Stimulated activated naive CD8-positive, alpha-beta T cell treated with anti-CD3 and anti-CD28 coated beads, Interleukin-15, Interleukin-2, amounts not matched to agents 100 ng/mL and 50 ng/mL, for 24 hours (primary cell): Measurements from ENCODE around the gene SLC2A9.
A peak's percentile ranks its signal among the peaks of the same experiment; 100 is the strongest.
"Not testable (repeated sequence)": the region's sequence is repeated elsewhere in the genome, so short reads cannot be mapped to it uniquely, and the experiment has no call there.

Experiments used
- H3K27ac Mint-ChIP-seq: one replicate; pipeline ENCODE4 v1.8.0; 2021; ENCODE audit warnings: mild to moderate bottlenecking, mixed read lengths
- H3K27me3 Mint-ChIP-seq: one replicate; pipeline ENCODE4 v1.8.0; 2021; ENCODE audit warnings: mixed read lengths
- H3K36me3 Mint-ChIP-seq: one replicate; pipeline ENCODE4 v1.8.0; 2021; ENCODE audit warnings: low read depth, mixed read lengths
- H3K4me1 Mint-ChIP-seq: one replicate; pipeline ENCODE4 v1.8.0; 2021; ENCODE audit warnings: low read depth, mixed read lengths
- H3K4me3 Mint-ChIP-seq: one replicate; pipeline ENCODE4 v1.8.0; 2021; ENCODE audit warnings: mild to moderate bottlenecking, mixed read lengths
- H3K9me3 Mint-ChIP-seq: one replicate; pipeline ENCODE4 v1.8.0; 2021; ENCODE audit warnings: mixed read lengths

The SLC2A9 gene

DNA sequence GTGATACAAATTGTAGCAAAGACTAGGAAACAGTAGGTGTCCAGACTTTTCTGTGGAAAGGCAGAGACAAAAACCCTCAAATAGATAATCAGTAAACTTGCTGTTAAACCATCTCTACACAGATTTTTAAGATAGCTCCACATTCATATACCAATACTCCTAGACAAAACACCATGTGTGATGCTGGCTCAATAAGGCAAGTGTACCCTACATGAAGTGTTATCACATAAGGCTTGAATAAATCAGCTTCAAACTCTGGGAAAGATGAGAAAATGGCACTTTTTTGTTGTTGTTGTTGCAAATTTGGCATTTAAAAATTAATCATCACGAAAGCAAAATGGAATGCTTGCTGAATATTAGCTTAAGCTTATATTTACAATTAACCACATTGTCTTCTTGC, 194.7 kb downstream of the SLC2A9 start:
- H3K4me3 Mint-ChIP-seq, result no peak overlapping the region
- no peaks in the 10 kb centered on the region for H3K9me3 Mint-ChIP-seq
- peaks cover 12% of the 10 kb centered on the region for H3K4me1 Mint-ChIP-seq
- no peaks in the 10 kb centered on the region for H3K36me3 Mint-ChIP-seq
- H3K27me3 Mint-ChIP-seq, result peaks cover 4% of the 10 kb centered on the region
- no peak overlapping the region for H3K27ac Mint-ChIP-seq

DNA sequence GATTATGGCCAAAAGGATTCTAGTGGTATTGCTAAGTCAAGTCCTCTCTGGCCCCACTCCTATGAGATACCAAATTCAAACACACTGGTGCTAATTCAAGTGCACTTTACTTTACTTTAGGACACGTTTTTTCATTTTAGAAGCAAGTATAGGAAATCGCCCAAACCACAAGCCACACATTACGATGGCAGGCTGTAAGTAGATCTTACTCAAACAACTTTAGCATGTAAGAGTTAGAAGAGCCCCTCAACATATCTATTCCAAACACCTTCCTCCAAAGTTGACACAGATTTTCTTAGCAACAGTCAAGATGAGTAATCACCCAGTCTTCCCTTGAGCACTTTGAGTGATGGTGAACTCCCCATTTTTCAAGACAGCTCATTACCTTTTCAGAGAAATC, 196.2 kb downstream of the SLC2A9 start:
- Mint-ChIP-seq H3K27ac (peak overlapping the region; percentile 7), H3K4me3 (no peak overlapping the region), H3K4me1 (peaks cover 12% of the 10 kb centered on the region), H3K36me3 (no peaks in the 10 kb centered on the region), H3K27me3 (peaks cover 4% of the 10 kb centered on the region), H3K9me3 (no peaks in the 10 kb centered on the region)

DNA sequence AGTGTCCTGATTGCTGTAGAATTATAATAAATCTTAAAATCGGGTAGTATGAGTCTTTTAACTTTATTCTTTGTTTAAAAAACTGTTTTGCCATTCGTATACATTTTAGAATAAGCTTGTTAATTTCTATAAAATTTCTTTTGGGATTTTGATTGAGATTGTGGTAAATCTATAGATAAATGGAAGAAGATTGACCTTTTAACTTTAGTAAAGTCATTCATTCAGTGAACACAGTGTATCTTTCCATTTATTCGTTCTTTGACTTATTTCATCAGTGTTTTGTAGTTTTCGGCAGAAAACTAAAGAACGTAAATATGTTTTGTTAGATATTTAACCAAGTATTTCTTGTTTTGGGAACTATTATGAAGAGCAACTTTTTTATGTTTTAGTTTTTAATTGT, 201.0 kb downstream of the SLC2A9 start:
- no peak overlapping the region for H3K4me3 Mint-ChIP-seq
- H3K36me3 Mint-ChIP-seq, result no peaks in the 10 kb centered on the region
- peaks cover 9% of the 10 kb centered on the region for H3K27me3 Mint-ChIP-seq
- H3K9me3 Mint-ChIP-seq, result no peaks in the 10 kb centered on the region
- H3K4me1 Mint-ChIP-seq, result peaks cover 8% of the 10 kb centered on the region
- H3K27ac Mint-ChIP-seq, result no peak overlapping the region

DNA sequence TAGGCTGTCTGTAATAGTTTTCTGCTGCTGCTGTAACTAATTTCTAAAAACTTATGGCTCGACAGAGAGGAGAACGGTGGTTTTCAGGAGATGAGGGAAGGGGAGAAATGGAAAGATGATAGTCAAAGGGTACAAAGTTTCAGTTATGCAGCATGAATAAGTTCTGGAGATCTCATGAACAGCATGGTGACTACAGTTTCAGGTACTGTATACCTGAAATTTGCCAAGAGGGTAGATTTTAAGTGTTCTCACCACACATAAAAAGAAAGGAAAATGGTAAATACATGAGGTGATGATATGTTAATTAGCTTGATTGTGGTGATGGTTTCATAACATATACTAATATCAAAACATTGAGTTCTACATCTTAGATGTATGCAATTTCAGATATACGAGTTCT, 205.0 kb downstream of the SLC2A9 start:
- peaks cover 12% of the 10 kb centered on the region for H3K4me1 Mint-ChIP-seq
- H3K4me3 Mint-ChIP-seq, result no peak overlapping the region
- H3K27me3 Mint-ChIP-seq, result peaks cover 21% of the 10 kb centered on the region
- H3K36me3 Mint-ChIP-seq, result no peaks in the 10 kb centered on the region
- H3K27ac Mint-ChIP-seq, result no peak overlapping the region
- no peaks in the 10 kb centered on the region for H3K9me3 Mint-ChIP-seq

DNA sequence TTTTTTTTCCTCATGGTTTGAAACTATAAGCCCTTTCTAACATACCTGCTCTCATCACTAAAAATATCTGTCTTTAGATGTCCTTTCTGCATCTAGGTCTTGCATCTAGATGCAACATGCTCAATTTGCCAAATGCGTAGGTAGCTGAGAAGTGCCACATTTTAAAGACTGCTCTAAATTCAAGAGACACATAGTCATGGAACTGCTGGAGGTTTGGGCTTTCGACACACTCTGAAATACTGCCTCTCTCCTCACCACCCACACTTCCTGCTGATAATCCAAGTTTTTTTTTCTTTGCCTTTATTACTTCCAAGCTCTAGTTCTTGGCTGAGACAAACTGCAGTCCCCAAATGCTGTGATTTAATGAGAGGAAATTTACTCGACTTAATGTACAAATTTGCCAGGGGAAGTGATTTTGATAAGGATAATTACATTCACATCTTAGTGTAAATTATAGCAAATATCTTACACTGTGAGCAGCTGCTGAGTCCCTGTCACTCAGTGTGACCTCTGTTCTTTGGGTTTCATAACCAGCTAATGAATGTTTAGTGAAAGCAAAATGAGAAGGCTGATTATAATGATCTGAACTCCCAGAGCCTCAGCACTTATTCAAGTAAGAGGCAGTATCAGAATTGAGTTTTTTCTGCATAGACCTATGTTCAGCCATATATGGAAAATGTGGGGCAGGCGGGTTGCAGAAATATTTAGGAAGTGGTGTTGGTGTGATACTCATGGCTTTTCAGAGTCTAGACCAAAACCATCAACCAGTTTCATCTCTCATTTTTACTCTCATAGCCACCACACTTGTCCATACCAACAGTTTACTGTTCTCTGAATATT, 208.6 kb downstream of the SLC2A9 start:
- H3K9me3 Mint-ChIP-seq, result no peaks in the 10 kb centered on the region
- peaks cover 12% of the 10 kb centered on the region for H3K4me1 Mint-ChIP-seq
- no peaks in the 10 kb centered on the region for H3K36me3 Mint-ChIP-seq
- H3K27ac Mint-ChIP-seq, result no peak overlapping the region
- H3K27me3 Mint-ChIP-seq, result peaks cover 21% of the 10 kb centered on the region
- no peak overlapping the region for H3K4me3 Mint-ChIP-seq

DNA sequence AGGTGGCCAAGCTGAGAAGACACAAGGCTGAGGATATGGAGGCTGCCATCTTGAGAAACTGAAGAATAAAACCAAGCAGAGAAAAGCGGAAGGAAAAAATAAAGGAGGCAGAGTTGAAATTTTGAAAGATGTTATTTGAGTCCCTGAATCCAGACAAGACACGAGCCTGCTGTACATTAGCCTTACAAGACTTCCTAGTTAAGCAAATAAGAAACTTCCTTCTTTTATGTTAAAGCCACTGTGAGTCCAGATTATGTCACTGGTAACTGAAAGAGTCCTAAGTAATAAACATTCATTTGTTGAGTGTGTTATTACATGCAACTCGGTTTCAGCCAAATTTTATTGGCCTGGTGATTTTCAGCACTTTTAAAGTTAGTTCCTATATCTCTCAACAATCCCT, 209.5 kb downstream of the SLC2A9 start:
- Mint-ChIP-seq H3K4me1 (peaks cover 12% of the 10 kb centered on the region), H3K9me3 (no peaks in the 10 kb centered on the region), H3K27ac (no peak overlapping the region), H3K36me3 (no peaks in the 10 kb centered on the region), H3K27me3 (peaks cover 21% of the 10 kb centered on the region), H3K4me3 (no peak overlapping the region)

DNA sequence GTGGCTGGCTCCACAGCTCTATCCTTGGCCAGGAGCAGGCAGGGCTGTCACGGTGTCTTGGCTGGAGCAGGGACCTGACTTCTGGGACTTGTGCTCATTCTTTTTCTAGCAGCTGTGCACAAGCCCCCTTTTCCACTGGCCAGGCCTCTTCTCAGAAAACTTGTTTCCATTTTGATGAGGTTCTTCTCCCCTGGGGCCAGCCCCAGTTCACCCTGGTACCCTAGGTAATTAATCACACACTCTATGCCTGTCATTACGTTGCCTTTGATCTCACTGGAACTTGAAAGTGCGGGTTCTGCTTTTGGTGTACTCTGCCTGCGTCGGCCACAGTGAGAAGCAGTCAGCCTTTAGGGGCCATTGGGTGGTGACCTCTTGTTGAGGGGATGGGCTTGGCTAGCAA, 213.2 kb downstream of the SLC2A9 start:
- no peaks in the 10 kb centered on the region for H3K36me3 Mint-ChIP-seq
- peaks cover 7% of the 10 kb centered on the region for H3K4me1 Mint-ChIP-seq
- no peak overlapping the region for H3K27ac Mint-ChIP-seq
- no peaks in the 10 kb centered on the region for H3K9me3 Mint-ChIP-seq
- no peak overlapping the region for H3K4me3 Mint-ChIP-seq
- H3K27me3 Mint-ChIP-seq, result peaks cover 16% of the 10 kb centered on the region

DNA sequence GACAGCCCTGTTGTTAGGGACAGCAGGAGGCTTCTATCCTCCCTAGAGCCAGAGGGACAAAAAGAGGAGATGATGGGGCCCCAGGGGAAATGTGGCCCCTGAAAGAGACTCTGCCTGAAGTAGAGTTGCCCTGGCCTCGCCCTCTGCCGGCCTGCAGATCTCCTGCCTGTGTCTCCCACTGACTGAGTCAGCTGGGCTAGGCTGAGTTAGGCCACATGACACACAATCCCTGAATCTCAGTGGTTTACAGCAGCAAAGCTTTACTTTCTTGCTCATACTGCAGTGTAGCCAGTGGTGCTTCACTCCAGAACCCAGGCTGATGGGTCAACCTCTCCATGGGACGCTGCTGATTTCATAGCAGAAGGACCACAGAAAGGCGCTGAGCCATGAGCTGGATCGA, 216.4 kb downstream of the SLC2A9 start:
- no peaks in the 10 kb centered on the region for H3K36me3 Mint-ChIP-seq

DNA sequence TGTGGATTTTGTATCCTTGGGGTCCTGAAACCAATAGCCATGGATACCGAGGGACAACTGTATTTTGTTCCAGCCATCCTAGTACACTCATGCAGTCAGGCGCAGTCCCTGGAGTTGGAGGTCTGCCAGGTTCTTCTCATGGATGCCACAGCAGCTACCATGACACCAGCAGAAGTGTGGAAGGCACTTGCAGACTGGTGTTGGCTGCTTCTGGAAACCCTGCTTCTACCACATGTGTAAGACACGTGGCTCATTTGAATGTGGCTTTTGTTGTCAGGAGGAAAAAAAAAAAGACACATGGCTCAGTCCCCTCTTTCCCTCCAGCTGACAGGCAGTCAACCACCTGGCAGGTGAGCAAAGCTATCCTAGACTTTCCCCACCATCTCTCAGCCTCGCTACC, 220.4 kb downstream of the SLC2A9 start:
- Mint-ChIP-seq H3K4me3 (no peak overlapping the region), H3K4me1 (no peaks in the 10 kb centered on the region), H3K27ac (no peak overlapping the region), H3K27me3 (peaks cover 27% of the 10 kb centered on the region), H3K36me3 (no peaks in the 10 kb centered on the region), H3K9me3 (no peaks in the 10 kb centered on the region)

More for the DNA sequence above, 216.4 kb downstream of the SLC2A9 start:
- Mint-ChIP-seq H3K9me3 (no peaks in the 10 kb centered on the region), H3K27ac (no peak overlapping the region), H3K4me1 (no peaks in the 10 kb centered on the region), H3K27me3 (peaks cover 13% of the 10 kb centered on the region), H3K4me3 (no peak overlapping the region)

DNA sequence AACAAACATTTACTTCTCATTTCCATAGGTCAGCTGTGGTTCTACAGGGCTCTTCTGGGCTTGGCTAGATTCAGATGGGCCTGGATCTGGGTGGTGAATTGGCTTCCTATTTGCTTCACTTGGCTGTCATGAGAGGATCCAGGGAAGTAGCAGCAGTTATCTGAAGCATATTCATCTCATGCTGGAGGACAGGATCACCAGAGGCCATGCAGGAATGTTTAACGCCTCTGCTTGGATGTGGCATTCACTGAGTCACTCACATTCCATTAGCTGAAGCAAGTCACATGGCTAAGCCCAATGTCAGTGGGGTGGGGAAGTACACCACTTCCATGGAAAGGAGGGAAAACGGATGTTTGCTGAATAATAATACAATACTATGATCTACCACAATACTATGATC, 224.7 kb downstream of the SLC2A9 start:
- H3K4me3 Mint-ChIP-seq, H3K4me1 Mint-ChIP-seq, H3K9me3 Mint-ChIP-seq, H3K27ac Mint-ChIP-seq, H3K36me3 Mint-ChIP-seq: not testable (repeated sequence)
- peaks cover 16% of the 10 kb centered on the region for H3K27me3 Mint-ChIP-seq

DNA sequence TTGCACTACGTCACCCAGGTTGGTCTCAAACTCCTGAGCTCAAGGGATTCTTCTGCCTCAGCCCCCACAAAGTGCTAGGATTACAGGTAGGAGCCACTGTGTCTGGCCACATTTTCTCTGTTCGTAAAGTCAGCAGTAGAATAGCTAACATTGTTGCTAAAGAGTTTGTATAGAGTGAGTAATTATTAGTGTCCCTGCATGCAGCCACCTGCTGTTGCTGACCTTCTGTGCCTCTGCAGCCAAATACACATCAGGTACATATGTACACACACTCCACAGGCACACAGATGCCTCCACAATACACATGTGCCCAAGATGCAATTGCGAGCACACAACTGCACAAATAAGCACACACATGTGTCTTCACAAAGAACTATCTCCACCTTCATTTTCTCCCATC, 228.9 kb downstream of the SLC2A9 start:
- Mint-ChIP-seq H3K9me3 (no peaks in the 10 kb centered on the region), H3K27ac (no peak overlapping the region), H3K4me1 (no peaks in the 10 kb centered on the region)

DNA sequence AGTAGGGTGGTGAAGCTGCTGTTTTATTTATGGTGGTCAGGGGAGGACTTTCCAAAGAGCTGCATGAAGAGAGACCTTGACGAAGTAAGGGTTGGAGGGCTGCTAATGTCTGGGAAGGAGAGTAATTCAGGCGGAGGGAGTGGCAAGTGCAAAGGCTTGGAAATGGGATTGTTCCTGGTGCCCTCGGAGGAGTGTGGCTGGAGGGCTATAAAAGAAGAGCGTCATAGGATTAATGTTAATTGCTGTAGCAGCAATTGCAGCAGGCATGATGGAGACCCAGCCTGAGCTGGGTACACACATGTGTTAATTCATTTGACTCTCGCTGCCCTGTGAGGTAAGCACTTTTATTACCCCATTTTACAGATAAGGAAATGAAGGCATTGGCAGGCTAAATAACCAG, 235.4 kb downstream of the SLC2A9 start:
- H3K27me3 Mint-ChIP-seq, result peaks cover 50% of the 10 kb centered on the region
- not testable (repeated sequence) for H3K27ac Mint-ChIP-seq, H3K9me3 Mint-ChIP-seq, H3K4me3 Mint-ChIP-seq, H3K36me3 Mint-ChIP-seq, H3K4me1 Mint-ChIP-seq

More for the DNA sequence above, 228.9 kb downstream of the SLC2A9 start:
- H3K4me3 Mint-ChIP-seq, result no peak overlapping the region
- peaks cover 18% of the 10 kb centered on the region for H3K27me3 Mint-ChIP-seq
- H3K36me3 Mint-ChIP-seq, result no peaks in the 10 kb centered on the region

DNA sequence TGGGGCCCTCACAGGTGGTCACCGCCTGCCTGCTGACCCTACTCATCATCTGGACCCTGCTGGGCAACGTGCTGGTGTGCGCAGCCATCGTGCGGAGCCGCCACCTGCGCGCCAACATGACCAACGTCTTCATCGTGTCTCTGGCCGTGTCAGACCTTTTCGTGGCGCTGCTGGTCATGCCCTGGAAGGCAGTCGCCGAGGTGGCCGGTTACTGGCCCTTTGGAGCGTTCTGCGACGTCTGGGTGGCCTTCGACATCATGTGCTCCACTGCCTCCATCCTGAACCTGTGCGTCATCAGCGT, 239.2 kb downstream of the SLC2A9 start:
- Mint-ChIP-seq H3K27ac (no peak overlapping the region), H3K9me3 (no peaks in the 10 kb centered on the region), H3K27me3 (peaks cover 56% of the 10 kb centered on the region), H3K36me3 (no peaks in the 10 kb centered on the region), H3K4me1 (no peaks in the 10 kb centered on the region), H3K4me3 (no peak overlapping the region)

DNA sequence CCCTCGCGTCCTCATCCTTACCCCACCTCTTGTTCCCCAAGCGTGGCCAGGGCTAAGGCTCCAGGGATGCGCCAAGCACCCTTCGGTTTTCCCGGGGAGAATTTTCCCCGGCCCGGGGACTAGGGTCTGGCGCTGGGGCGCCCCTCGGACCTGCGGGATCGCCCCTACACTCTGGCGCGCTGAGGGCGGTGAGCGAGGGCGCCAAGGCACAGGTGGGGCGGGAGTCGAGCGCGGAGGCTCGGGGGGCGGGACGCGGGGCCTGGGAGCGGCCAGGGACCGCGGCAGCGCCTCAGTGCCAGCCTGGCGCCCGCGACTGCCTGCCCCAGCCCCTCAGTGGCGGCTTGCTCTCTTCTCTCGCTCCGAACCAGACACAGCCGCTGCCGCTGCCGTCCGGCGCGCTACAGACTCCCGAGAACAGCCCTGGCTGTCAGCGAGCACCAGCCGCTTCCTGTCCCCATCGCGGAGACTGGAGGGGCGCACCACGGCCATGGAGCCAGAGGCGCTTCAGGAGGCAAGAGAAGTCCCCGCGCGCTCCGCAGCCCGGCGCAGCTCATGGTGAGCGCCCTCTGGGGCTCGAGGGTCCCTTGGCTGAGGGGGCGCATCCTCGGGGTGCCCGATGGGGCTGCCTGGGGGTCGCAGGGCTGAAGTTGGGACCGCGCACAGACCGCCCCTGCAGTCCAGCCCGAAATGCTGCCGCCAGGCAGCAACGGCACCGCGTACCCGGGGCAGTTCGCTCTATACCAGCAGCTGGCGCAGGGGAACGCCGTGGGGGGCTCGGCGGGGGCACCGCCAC, 239.8 kb downstream of the SLC2A9 start, which contains the start of gene DRD5:
Gene DRD5 (plus strand): TSS at position 292 of the 793 bp plus-strand sequence. CDS start 396 bp downstream, at position 688.
- H3K27me3 Mint-ChIP-seq, result peaks cover 54% of the 10 kb centered on the region
- H3K9me3 Mint-ChIP-seq, result no peaks in the 10 kb centered on the region
- no peak within 1 kb of the TSS for H3K27ac Mint-ChIP-seq
- no peaks in the 10 kb centered on the region for H3K36me3 Mint-ChIP-seq
- H3K4me1 Mint-ChIP-seq, result no peaks in the 10 kb centered on the region
- H3K4me3 Mint-ChIP-seq, result no peak within 1 kb of the TSS
